IPS-11a (cell line): ENCODE data around the gene TCTA.
A peak's percentile ranks its signal among the peaks of the same experiment; 100 is the strongest.
"Not testable (repeated sequence)": the region's sequence is repeated elsewhere in the genome, so short reads cannot be mapped to it uniquely, and the experiment has no call there.

ENCODE experiments used
- H3K4me3 ChIP-seq: one replicate; pipeline ENCODE4 v1.5.1; 2013; ENCODE audit warnings: low read depth, low read length, control low read depth

Gene TCTA

GRCh38 chr3:49411968-49412631, at the start of gene TCTA, which contains the start of gene RHOA:
TCTA (plus strand) TSS chr3:49412423; CDS start chr3:49412427, 4 bp downstream.
RHOA (minus strand) TSS chr3:49411976; CDS start chr3:49375589, 36,387 bp downstream.
- peak within 1 kb of the TSS; percentile 84 for H3K4me3 ChIP-seq

GRCh38 chr3:49362561-49362960, 49.7 kb upstream of the TCTA start:
- no peak overlapping the region for H3K4me3 ChIP-seq

DNA sequence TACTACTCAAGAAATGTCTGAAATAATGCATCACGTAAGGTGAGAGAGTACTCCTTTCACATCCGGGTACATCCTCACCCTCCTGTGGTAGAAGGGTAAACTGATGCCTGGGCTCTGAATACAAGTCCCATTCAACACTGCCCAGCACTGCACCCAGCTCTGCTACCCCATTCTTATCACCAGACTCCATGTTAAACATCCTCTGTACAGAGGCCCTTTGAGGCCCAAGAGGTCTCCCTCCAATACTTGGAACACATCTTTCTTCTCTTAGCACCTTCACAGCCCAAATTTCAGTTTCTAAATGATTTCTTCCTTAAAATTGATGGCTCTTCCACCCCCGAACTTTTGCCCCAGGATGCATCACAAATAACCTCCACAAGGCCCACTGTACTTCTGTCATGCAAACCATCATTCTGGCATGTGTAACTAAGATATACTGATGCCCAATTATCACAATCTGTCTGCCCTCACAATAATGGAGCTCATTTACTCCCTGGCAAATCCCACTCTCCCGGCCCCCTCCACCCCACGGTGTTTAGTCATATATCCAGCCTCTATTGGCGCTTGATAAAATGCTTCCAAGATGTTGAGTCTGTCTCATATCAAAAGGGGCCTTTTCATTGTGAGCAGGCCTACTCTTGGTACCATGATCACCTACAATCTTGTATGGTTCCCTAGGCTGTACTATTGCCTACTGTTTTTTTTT, 41.5 kb upstream of the TCTA start:
- H3K4me3 ChIP-seq: no peak overlapping the region

GRCh38 chr3:49371946-49372345, 40.3 kb upstream of the TCTA start:
- no peak overlapping the region for H3K4me3 ChIP-seq

GRCh38 chr3:49377483-49377882, 34.7 kb upstream of the TCTA start:
- no peak overlapping the region for H3K4me3 ChIP-seq

GRCh38 chr3:49378249-49378895, 33.9 kb upstream of the TCTA start:
- no peak overlapping the region for H3K4me3 ChIP-seq

- H3K4me3 ChIP-seq: no peak overlapping the region
Measured at GRCh38 chr3:49383387-49383786, 28.8 kb upstream of the TCTA start.

- no peak overlapping the region for H3K4me3 ChIP-seq
Measured at GRCh38 chr3:49385617-49386016, 26.6 kb upstream of the TCTA start.

GRCh38 chr3:49386056-49386756, 26.0 kb upstream of the TCTA start:
- no peak overlapping the region for H3K4me3 ChIP-seq

DNA sequence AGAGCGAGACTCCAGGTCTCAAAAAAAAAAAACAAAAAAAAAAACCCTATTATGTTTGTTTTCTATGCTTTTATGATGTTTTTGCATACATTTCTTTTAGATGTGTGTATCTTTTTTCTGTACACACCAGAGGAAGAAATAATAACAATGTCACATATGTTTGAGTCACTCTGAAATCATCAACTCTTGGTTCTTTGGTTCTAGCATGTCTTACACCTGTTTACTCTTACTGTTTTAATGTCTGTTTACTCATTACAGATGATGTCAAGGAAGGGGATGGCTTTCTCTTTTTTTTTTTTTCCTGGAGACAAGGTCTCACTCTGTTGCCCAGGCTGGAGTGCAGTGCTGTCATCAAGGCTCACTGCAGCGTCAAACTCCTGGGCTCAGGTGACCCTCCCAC, 24.5 kb upstream of the TCTA start:
- H3K4me3 ChIP-seq: no peak overlapping the region

DNA sequence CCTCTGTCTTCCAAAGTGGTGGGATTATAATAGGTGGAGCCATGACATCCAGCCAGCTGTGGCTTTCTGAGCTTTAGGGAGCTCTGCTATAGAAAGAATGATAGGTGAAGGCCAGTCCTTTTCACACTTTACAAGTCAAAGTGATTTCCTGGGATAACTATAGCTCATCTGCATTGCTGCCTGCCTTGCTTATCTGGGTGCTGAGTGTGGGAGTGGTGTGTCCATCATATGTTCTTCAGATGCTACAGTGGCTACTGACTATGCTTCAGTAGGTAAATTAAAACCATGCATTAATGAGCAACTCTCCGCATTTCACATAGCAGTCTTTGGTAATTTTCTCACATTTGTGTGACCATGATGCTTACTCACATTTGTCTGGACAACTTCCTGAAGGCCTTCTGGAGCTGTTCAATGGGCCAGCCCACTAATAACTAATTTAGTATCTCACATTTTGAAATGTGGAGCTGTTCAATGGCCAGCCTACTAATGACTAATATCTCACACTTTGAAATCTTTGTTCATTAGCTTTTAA, 23.9 kb upstream of the TCTA start:
- no peak overlapping the region for H3K4me3 ChIP-seq

GRCh38 chr3:49389297-49389696, 22.9 kb upstream of the TCTA start:
- no peak overlapping the region for H3K4me3 ChIP-seq

DNA sequence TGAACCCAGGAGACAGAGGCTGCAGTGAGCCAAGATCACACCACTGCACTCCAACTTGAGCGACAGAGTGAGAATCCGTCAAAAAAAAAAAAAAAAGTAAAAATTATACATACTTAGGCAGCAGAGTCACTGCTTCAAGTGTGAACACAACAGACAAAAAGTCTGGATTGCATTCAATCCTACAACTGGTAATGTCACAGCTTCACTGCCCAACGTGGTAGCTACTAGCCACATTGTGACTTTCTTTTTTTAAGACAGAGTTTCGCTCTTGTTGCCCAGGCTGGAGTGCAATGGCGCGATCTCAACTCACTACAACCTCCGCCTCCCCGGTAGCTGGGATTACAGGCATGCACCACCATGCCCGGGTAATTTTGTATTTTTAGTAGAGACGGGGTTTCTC, 20.9 kb upstream of the TCTA start:
- not testable (repeated sequence) for H3K4me3 ChIP-seq

- no peak overlapping the region for H3K4me3 ChIP-seq
Measured at GRCh38 chr3:49397470-49397869, 14.8 kb upstream of the TCTA start.

DNA sequence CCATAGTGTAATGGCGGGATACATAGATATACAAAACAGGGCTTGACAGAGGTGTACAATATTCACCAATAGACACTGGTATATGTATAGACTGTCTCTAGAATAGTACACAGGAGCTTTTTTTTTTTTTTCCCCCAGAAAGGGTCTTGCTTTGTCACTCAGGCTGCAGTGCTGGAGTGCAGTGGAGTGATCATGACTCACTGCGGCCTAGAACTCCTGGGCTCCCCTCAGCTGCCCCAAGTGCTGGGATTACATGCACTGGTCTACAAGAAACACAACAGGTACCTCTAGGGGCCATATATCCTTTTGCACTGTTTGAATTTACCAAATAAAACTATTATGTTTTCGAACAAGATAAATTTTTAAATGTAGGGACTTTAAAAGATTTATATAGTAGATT, 12.8 kb upstream of the TCTA start:
- H3K4me3 ChIP-seq: no peak overlapping the region

- H3K4me3 ChIP-seq: no peak overlapping the region
Measured at GRCh38 chr3:49401766-49402165, 10.5 kb upstream of the TCTA start.

- H3K4me3 ChIP-seq: no peak overlapping the region
Measured at GRCh38 chr3:49403891-49404290, 8.3 kb upstream of the TCTA start.

DNA sequence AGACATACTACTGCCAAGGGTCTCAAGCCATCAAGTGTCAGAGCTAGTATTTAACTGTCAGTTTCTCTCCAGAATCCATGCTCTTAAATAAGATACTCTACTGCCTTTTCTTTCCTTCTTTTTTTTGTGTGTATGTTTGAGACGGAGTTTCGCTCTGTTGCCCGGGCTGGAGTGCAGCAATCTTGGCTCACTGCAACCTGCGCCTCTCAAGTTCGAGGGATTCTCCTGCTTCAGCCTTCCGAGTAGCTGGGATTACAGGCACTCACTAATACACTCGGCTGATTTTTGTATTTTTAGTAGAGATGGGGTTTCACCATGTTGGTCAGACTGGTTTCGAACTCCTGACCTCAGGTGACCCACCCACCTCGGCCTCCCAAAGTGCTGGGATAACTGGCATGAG, 6.7 kb upstream of the TCTA start:
- not testable (repeated sequence) for H3K4me3 ChIP-seq

DNA sequence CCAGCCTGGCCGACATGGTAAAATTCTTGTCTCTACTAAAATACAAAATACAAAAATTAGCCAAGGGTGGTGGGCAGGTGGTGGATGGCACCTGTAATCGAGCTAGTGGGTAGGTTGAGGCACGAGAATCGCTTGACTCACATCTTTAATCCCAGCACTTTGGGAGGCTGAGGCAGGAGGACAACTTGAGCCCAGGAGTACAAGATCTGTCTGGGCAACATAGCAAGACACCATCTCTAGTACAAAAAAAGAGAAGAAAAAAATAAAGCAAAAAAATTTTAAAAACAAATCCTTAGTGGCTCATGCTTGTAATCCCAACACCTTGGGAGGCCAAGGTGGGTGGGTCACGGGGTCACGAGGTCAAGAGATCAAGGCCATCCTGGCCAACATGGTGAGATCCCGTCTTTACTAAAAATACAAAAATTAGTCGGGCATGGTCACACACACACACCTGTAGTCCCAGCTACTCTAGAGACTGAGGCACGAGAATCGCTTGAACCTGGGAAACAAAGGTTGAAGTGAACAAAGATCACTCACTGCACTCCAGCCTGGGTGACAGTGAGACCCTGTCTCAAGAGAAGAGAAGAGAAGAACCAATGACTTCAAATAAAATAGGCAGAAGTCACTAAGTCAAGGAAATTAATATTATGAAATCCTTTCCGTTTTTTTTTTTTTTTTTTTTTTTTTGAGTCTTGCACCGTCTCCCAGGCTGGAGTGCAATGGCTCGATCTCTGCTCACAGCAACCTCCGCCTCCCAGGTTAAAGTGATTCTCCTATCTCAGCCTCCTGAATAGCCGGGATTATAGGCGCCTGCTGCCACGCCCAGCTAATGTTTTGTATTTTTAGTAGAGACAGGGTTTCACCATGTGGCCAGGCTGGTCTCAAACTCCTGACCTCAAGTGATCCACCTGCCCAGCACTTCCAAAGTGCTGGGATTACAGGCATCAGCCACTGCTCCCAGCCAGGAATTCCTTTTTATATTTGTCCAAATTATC, 5.4 kb upstream of the TCTA start:
- no peak overlapping the region for H3K4me3 ChIP-seq
